ENCODE results near the gene PROM2.
A peak's percentile ranks its signal among the peaks of the same experiment; 100 is the strongest.

Gene PROM2

DNA sequence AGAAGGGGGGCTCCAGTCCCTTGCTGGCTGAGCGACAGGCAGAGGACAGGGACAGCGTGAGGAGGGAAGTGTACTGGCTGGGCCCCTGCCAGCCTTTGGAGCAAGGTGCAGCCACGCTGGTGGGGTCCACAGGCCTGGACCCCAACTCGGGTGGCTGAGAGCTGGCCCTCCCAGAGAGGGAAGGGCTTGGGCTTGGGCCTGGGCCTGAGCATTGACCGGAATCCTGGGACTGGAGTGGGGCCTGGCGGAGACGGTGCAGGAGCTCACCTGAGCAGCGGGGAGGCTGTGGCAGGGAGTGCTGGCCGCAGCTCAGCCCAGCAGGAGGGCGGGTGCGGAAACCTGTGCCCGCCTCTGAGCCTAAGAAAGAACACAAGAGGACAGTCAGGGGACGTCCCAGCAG lies 50.8 kb downstream of the PROM2 start:
- DNase-seq = no peak

DNA sequence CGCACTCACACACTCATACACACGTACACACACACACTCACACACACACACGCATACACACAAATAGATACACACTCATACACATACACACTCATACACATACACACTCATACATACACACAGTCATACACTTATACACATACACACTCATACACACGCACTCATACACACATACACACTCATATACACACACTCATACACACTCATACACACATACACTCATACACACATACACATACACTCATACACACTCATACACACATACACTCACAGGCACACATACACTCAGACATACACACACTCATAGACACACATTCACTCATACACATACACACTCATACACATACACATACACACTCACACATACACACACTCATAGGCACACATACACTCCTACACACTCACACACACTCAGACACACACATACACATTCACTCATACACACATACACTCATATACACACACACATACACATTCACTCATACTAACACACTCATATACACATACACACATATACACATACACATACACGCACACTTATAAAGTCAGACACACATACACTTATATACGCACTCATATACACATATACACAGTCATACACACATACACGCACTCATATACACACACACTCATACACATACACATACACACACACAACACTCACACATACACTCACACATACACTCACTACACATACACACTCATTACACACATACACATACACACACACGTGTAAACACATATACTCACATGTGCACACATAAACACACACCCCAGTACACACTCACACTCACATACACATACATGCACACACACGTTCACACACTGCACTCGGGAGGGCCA lies 51.6 kb downstream of the PROM2 start:
- DNase-seq = no peak

DNA sequence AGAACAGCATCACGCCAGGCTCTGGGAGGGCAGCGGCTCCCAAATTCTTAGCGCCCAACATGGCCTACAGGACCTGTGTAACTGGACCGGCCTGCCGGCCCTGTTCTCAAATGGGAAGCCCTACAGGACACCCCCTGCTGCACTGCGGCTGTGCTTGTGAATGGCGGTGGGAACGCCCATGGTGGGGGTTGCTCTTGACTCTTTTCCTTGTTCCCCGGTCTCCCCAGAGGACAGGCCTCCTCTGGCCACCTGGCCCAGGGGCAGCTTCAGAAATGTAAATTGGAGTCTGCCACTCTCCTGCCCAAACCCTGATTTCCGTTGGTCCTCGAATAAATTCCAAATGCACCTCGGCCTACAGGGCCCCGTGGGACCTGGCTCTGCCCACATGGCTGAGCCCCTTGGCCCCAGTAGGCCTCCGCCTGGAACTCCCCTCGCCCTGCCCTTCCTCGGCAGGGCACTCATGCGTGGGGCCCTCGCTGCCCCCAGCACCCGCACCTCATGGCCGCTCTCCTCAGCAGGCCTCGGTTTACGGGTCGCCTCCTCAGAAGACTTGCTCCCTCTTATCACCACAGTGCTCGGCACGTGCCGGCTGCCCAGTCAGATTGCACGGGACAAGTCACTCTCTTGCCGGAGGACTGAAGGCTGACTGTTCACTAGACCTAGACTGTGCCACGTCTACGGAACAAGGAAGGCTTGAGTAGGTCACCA lies 52.3 kb downstream of the PROM2 start:
- no peak for DNase-seq

DNA sequence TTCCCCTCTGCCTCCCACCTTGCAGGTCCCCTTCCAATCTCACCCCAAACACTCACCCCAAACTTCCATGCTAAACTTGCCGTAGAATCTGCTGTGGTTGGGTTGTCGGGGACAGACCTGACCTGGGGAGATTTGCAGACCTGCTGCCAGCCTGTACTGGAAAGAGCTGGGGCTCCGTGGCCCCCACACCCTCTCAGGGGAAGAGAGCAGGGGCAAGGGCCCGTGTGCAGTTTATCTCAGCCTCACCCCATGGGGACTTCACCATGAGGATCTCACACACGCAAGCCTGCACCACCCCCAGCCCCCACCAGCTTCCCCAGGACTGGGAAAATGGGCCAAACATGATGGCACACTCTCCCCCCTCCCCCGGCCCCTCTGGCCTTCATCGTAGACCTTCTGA lies 53.6 kb downstream of the PROM2 start:
- no peak for DNase-seq

DNA sequence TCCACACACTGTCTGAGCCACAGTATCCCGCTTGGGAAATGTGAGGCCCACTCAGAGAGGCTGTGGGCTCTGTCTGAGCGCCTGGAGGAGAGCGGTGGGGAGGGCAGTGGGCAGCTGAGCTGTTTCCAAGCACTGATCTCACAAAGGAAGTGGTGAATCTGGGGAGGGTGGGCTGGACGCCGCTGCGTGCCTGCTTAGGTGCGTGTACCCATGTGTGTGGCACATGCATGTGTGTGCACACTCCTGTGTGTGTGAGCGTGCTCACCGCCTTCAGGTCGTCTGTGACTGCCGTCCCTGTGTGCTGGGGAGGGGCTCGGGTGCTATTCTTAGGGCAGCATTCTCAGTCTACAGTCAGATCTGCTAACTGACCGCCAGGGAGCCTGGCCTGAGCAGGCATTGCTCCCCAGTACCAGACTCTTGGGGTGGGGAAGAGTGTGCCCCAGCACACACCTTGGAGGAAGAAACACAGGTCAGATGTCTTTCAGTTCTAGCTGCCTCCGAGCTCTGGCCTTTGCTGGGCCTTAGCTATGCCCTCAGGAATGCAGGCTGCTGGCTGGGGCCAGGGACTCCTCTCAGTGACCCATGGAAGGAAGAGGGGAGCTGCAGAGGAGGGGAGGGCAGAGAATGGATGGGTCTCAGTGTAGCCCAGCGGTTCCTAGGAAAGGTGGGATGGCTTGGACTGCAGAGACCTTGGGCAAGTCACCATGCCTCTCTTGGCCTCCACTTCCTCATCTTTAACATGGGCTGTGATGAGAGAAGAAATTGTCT lies 54.3 kb downstream of the PROM2 start:
- no peak for DNase-seq

DNA sequence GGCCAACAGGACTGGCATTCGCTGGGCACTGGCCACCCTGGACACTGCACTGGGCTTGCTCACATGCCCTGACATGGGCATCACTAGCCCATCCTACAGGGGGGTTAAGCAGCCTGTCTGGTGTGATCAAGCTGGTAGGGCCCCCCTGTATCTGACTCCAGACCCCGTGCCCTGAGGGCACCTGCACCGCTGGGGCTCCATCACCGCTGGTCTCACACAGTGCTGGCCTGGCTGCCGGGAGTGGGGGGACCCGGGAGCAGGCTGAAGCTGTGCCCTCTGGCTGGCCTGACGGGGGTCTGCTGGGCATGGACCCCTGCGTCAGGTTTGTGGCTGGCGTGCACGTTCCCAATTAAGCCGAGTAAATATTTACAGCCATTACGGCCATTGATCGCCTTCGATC lies 55.2 kb downstream of the PROM2 start:
- no peak for DNase-seq

DNA sequence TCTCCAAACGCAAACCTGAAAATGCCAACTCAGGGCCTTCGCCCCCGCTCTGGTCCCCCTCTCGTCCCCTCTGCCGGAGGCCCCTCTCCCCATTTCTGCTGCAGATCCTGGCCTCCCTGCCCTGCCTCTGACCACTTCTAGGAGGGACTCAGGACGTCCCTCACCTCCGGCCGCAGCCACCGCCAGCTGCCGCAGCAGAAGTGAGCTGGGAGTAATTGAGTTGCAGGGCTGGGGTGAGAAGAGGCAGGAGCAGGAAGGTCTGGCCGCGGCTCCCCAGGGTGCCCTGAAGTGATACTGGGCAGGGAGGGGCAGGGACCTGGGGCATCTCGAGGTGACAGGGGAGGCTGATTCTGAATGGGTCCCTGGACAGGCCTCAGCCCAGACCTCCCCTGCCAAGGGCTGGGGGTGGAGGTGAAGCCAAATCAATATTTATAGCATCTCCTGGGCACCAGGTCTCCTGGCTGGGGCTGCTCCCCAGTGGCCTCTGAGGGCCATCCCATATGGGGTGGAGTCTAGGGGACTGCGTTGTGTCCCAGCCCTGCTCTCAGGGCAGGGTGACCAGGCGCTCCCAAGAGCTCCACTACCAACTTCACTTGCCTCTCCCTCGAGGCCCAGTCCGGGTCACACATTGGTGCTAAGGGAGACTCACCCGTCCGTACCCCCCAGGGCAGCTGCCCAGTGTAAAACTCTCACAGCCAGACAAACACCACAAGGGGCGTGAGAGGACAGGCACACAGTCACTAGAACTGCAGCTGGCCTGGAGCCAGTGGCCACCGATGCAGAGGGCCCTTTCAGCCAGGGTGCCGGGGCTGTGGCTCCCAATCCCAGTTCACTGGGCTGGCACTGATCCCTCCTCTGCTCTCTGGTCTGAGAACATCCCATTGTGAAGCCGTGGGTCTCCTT lies 55.9 kb downstream of the PROM2 start:
- peak; percentile 2 for DNase-seq

DNA sequence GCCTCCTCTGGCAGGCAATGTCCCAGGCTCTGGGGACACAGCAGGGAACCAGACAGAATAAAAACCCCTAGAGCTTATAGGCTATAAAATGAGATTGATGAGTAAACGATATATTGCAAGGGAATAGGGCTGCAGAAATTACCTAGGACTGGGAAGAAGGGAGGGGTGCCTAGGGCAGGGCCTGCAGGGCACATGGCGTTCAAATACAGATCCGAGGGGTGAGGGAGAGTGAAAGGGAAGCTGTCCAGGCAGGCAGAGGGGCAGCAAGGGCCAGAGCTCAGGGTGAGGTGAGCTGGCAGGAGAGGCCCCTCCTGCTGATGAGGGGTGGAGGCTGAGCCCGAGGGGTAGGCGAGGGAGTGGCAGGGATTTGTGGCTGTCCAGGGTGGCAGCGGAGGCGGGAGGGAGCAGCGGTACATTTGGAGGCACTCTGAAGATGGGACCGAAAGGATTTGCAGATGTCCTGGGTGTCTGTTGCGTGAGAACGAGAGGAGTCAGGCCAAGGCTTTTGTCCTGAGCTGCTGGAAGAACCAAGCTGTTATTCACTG lies 56.6 kb downstream of the PROM2 start:
- DNase-seq = no peak

DNA sequence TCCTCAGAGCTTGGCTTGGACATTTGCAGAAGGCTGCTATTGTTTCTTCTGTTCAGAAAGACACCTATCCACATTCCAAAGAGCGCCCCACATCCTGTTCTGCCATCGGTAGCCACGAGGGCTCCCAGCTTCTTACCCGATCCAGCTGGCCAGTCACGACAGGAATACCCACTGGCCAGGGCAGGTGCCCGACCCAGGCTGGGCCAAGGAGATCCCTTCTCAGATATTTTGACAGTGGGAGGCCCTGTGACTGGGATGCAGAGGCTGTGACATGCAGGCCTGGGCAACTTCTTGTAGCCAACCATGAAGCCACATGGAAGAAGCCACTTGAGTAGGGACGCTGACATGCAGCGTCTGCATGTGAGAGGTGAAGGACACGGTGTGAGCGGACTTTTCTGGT lies 57.4 kb downstream of the PROM2 start:
- no peak for DNase-seq

DNA sequence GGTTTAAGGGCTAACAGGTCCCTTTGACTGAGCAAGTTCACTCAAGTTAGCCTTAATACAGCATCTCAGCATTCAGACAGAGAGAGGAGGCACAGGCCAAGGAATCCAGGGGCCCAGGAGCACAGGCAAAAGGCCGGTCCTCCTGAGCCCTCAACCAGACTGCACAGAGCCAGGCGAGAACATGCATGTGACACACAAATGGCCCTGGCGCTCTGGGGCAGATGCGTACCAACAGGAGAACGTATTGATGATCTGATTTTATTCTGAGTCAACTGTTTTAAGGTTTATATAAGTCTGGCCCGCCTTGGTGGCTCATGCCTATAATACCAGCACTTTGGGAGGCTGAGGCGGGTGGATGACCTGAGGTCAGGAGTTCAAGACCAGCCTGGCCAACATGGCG lies 57.8 kb downstream of the PROM2 start:
- DNase-seq = no peak

DNA sequence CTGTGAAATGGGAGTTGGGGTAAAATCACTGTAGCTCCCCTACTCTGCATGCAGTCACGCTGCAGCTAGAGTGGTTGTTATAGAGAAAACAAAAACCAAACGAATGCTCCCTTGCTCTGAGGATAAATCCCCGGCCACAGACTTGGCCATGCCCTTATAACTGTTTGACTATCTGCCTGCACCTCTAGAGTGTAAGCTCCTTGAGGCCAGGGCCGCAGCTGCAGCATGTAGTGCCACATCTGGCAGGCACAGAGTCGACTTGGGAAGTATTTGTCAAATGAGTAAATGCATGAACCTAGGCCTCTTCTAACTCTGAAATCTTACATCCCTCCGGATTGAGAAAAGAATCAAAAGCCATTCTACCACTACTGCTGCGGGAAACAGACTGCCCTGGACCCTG lies 58.8 kb downstream of the PROM2 start:
- no peak for DNase-seq

DNA sequence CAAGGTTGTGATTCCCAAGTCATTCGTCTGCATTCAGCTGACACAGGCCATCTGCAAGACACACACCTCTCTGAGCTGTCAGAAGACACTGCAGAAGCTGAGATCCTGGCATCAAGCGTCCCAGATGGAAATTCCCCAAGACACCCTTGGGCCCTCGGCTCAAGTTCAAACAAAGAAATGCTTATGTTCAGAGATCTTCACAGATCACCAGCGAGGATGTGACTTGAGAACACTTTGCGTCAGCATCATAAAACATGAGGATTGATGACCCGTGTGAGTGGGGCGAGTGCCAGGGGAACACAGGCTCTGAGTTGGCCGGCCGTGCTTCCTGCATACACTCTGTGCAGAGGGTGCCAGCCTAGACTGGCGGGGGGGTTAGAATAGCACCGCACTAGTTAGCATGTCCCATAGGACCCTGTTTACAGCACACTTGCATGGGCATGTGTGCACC lies 59.7 kb downstream of the PROM2 start:
- peak; percentile 82 for DNase-seq

DNA sequence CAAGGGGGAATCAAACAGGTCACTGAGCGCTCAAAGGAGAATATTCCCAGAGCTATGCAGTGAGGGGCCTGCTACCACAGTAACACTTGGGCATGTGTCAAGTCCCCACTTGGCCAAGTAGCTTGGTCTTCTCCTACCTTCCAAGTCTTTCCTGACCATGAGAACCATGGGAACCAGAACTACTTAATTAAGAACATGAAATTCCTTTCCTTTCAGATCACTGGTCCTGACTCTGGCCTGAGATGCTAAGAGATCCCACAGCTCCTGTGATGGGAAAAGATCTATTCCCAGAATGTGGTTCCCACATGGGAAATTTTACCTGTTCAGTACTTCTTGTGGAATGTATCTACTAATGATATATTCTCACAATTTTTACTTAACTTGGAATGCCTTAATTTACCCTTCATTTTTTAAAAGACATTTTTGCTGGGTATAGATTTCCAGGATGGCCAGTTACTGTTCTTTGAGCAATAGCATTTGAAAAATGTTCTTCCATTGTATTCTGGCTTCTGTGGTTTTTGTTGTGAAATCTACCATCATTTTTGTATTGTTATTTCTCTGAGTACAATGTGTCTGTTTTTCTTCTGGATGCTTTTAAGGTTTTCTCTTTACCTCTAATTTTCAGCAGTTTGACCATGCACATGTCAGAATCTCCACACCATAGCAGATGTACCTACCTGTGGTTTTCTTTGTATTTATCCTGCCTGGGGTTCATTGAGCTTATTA lies 60.8 kb downstream of the PROM2 start:
- no peak for DNase-seq

DNA sequence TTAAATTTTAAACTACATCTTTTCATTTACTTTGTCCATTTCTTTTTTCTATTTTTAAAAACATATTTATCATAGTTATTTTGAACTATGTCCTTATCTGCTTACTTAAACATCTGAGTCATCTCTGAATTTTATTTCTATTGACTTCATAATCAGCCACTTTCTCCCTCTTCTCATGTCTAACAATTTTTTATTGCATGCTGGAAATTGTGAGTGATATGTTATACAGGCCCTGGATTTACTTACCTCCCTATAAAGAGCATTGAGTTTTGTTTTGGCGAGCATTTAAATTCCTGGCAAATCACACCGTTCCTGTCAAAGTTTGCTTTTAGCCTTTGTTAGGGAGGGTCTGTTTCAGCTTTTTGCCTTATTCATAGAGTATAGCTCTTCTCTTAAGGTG lies 62.2 kb downstream of the PROM2 start:
- no peak for DNase-seq

DNA sequence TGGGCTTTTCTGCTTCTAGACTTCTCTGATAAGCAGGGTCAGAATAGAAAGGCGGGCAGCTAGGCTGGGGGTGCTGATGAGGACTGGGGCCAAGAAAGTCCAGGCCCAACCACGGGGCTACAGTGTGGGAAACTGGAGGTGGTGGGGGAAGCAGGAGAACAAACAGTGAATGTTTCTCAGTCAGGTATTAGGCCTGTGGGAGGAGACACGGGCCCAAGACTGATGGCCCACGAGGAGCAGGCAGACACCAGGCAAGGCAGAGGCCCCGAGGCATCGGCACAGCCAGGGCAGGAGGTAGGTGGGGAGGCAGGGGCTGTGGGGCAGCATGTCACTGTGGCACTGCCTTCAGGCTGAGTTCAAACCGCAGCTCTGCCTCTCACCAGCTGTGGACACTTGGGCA lies 63.6 kb downstream of the PROM2 start:
- DNase-seq = no peak

Measured in DMS79 treated with DMSO at 0.1 percent for 48 hours (cell line).